GM18873 (cell line): ENCODE measurements around the gene DHX8.

Experiments used
- ATAC-seq: cut with Tn5 transposase; IDR thresholded peaks from one replicate; pipeline ENCODE4 v1.9.1; 2021; ENCODE audit warnings: mild to moderate bottlenecking, moderate library complexity, moderate number of reproducible peaks; ENCODE audit not compliant: unreplicated experiment, low FRiP score

Gene DHX8

DNA sequence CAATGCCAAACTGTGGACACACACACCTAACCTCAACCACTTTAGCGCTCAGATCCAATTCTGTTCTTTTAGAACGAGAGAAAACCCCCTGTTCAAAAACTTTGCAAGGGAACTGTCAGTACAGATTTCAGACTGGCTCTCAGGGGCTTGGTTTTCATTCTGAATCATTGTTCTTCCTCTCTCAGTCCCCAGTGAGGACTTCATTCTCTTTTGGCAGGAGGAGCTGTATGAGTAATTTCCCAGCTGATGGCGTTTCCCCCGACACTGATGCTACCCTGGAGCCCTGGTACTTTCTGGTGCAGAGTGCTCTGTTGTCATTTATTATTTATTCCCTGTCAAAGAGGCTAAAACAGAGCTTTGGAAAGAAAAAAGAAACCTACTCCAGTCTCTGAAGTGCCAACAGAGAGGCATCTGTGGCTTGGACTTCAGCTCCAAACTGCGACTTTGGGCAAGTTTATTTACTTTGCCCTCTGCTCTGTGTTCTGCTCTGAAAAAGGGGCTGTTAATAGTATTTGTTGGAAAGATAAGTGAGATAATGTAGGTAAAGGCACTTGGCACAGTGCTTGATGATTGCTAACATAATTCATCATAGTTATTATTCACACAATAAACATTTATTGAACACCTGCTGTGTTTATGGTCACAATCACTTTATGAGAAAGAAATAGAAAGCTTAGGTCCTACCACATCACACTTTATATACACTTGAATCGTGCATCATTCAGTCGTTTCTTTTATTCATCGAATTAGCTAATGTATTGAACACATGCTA, 34.0 kb downstream of the DHX8 start:
- no peak for ATAC-seq

DNA sequence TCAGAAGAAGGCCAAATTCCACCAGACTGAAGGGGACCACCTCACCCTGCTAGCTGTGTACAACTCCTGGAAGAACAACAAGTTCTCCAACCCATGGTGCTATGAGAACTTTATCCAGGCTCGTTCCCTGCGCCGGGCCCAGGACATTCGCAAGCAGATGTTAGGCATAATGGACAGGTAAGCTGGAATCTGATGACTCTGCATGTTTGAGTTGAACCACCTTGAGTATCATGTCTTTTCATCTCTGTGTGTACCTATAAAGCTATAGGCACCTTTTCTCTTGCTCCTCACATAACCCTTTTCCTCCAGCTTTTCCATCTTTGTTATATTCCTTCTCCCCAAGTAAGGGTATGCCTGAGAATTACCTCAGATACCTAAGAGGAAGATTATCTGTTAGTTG, 37.6 kb downstream of the DHX8 start:
- no peak for ATAC-seq

DNA sequence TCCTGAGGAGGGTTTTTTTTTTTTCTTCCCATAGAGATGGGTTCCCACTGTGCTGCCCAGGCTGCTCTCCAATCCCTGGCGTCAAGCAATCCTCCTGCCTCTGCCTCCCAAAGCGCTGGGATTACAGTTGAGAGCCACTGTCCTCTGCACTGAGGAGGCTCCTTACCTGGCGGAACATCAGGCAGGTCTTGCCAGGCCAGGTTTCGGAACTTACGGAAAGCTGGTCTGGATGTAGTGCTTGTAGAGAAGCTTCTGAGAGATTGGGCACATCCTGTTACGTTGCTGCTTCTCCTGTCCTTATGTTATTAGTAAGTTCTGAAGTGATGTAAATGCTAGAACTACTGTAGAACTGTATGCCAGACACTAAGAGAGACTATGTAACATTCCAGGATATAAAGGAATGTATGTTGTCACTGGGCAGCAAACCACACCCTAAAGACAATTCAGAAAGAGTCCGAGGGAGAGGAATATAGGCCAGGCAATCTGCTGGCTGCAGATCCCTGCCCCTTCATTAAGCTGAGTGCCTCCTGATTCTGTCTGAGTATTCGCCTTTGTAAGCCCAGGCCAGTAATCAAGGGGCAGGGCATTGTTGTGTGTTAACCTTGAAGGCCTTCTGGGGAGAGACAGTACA, 41.3 kb downstream of the DHX8 start:
- no peak for ATAC-seq

- ATAC-seq = no peak
Observed at GRCh38 chr17:43526886-43527648, 43.3 kb downstream of the DHX8 start.

GRCh38 chr17:43528319-43528987, 44.7 kb downstream of the DHX8 start:
- no peak for ATAC-seq

DNA sequence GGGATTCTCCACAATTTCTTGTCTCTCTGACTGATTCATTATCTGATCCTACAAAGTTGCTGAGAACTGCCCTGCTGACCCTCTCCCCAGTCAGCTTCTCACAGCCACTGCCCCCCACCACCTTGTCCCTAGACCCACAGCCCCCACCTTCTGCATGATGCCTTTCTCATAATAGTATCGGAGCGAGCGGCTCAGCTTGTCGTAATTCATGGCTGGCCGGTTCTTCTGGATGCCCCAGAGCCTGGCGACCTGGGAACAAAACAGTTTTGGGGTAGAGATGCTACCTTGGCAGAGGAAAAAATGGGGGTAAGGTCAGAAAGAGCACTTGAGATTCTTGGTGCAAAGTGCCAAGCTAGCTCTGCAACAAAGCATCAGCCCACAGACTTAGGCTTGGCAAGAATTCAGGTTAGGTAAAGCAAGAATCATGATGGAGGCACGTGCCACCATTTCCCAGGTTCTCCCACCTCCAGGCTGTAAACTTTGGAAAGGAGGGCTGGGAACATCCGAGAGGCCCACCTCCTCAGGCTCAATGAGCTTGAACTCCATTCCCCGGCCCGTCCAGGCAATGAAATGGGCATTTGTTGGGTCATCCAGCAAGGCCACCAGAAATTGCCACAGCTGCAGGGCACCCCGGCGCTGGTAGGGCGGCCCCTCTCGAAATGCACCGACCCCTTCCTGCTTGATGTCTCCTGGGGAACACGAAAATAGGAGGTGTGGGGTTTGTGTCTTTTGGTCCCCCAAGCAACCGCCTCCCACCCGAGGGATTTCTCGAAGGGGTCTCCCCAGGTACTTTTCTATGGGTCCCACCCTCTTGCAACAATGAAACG, 45.4 kb downstream of the DHX8 start:
- no peak for ATAC-seq

- no peak for ATAC-seq
Observed at GRCh38 chr17:43529947-43530287, 46.1 kb downstream of the DHX8 start.

- ATAC-seq = no peak
Observed at GRCh38 chr17:43530288-43531081, 46.7 kb downstream of the DHX8 start.

DNA sequence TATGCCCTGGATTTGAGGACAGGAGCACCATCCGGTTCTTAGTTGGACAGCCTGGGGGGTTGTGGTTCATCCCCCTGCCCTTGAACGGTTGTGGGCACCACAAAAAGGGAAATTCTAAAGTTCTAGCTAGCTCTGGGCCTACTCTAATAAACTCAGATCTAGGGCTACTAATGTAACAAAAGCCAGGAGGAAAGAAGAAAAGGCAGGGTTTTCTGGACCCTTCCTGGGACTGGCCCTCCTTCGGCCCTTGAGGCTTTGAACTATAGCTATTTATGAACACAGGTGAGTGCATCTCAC, 47.3 kb downstream of the DHX8 start:
- no peak for ATAC-seq

- no peak for ATAC-seq
Observed at GRCh38 chr17:43531955-43532354, 48.2 kb downstream of the DHX8 start.

DNA sequence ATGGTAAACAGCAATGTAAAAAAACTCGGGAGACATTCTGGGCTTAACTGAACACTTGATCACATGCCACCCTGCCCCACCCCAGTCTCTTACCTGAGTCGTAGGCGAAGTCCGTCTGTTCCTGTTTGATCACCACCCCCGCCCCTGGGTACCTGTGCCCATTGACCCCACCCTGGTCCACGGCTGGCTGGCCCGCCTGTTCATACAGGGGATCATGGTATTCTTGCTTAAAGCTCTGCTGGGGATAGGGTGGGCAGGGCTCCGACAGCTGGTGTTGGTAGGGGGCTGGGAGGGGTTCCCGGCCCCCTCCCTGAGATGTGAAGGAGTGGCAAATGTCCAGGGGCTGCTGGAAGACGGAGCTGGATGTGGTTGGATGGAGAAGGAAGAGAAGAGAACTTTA, 48.8 kb downstream of the DHX8 start:
- no peak for ATAC-seq

DNA sequence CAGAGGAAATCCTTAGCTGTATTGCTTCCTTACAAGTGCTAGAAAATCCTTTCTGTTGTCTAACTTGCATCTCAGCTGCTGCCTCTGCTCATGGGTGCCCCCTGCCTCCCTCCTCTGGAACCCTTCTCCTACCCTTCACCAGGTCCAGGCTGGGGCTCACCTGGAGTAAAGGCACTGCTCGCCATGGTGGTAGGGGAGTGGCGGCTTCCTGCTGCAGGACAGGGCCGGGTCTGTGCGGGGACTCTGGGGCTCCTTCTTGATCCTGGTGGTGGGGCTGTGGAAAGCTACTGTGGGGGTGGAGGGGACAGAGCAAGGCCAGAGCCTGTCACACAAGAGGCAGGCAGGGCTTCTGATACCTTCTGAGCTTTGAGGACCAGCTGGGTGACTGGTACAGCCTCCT, 49.9 kb downstream of the DHX8 start:
- ATAC-seq = no peak

DNA sequence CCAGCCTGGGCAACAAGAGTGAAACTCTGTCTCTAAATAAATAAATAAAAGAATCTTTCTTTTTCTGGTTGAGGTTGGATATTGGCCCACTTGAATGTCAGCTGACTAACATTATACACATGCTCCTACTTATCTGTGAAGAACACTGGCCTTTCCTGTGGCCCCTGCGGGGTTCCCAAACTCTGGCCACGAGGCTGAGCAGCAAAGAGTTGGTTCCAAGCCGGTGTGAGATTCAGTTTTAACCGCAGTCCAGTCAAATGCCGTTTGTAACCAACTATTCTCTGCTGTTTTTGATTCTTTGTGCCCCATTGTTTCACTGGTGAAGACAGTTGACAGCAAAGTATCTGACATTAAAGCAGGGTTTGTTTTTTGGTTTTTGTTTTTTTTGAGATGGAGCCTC, 51.1 kb downstream of the DHX8 start:
- ATAC-seq = no peak

- ATAC-seq = no peak
Observed at GRCh38 chr17:43536236-43536992, 52.6 kb downstream of the DHX8 start.

- ATAC-seq = no peak
Observed at GRCh38 chr17:43540821-43541674, 57.3 kb downstream of the DHX8 start.

- no peak for ATAC-seq
Observed at GRCh38 chr17:43542859-43543258, 59.1 kb downstream of the DHX8 start.

DNA sequence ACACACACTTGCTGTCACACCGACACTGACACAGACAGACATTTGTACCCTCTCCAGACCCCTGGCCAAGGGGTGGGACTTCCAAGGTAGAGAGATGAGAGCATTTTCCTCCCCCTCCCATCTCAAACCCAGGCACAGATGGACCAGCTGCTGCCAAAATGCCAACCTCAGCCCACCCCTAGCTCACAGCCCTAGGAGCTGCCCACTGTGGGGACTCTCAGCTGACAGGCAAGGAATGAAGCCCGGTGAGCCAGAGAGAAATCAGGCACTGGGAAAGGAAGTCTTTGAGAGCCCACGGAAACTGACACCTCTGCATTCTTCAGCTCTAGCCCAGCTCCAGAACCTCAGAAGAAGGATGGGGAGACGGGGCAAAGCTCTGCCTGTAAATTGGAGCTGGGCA, 59.5 kb downstream of the DHX8 start:
- ATAC-seq = no peak
